ENCODE data around the gene CTXN1.
"Not testable (repeated sequence)": the region's sequence is repeated elsewhere in the genome, so short reads cannot be mapped to it uniquely, and the experiment has no call there.

CTXN1 gene

DNA sequence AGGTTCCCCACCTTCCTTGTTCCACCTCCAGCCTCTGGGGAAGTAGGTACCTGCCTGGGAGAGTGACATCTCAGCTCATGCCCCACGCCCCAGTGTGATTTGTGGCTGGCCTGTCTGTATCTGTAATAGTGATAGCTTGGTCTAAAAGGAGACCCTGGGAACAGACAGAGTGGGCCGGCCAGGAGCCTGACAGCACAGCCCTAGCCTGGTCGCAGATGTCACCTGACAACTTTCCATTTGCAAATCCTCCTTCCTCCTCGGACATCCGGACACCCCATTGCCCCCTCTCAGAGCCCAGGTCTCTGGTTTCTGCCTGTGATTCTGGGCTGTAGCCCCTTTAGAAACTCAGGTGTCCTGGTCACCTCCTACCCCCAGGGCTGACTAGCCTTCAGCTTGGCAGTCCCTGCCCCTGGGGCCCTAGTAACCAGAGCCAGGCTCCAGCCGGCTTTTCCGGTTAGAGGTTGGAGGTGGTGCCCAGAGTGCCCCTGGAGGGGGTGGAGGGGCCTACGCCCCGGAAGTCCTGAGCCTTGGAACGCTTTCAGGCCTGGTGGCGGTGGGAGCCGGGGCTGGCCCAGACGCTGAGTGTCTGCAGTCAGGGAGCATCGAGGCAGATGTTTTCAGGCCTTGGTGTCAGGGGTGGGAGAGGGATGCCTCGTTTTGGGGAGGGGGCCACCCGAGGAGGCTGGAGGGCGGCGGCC is 31.2 kb downstream of the CTXN1 start:
- no peak for TF ChIP-seq PAX5 (IDR thresholded peaks at IDR 0.05; ENCODE audit: insufficient read depth, low read length, severe bottlenecking)
- DNase-seq (ENCODE audit: insufficient read length, low spot score) = no peak
- no peak for FAIRE-seq

DNA sequence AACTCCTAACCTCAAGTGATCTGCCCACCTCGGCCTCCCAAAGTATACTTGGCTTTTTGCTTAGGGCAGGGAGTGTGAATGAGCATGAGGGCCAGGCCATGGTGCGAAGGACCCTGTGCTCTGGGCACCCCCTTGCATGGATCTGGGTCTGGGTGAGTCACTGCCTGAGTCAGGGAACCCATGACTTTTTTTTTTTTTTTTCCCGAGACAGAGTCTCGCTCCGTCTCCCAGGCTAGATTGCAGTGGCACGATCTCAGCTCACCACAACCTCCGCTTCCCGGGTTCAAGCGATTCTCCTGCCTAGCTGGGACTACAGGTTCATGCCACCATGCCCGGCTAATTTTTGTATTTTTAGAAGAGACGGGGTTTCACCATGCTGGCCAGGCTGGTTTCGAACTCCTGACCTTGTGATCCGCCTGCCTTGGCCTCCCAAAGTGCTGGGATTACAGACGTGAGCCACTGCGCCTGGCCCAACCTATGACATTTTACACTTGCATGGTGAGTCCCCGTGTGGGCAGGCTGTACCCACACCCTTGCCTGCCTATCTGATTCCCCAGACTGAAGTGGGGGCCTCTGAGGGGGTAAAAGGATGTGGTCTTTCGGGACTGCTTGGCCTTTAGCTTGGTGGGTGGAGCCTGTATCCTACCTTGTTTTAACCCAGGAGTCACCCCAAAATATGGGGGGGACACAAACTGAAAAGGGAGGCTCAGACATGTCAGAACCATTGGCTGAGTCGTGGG is 32.4 kb downstream of the CTXN1 start:
- not testable (repeated sequence) for DNase-seq (ENCODE audit: insufficient read length, low spot score); FAIRE-seq

DNA sequence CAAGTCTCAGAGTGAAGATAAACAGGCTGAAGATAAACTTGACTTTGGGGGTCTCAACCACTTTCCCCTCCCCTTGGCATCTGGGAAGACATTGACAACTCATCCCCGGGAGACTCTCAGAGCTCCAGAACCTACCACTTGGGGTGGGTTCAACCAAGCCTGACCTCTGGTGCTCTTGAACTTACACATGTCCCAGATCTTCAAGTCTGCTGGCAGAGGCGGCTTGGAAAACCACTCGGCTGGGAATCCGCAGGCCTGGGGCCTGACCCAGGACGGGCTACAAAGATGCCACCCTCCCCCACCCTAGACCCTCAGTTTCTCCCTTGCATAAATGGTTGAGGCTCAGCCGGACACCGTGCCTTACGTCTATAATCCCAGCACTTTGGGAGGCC is 37.1 kb downstream of the CTXN1 start:
- FAIRE-seq (no peak), DNase-seq (ENCODE audit: insufficient read length, low spot score) (no peak)
- TF ChIP-seq POLR2A (IDR thresholded peaks at IDR 0.05; ENCODE audit: low read depth, low read length) (no peak), SPI1 (IDR thresholded peaks at IDR 0.05; ENCODE audit: low read depth, low read length) (no peak), POLR2AphosphoS5 (IDR thresholded peaks at IDR 0.05; ENCODE audit: low read depth, low read length) (no peak), POU2F2 (IDR thresholded peaks at IDR 0.05; ENCODE audit: low read depth, low read length) (no peak), PAX5 (IDR thresholded peaks at IDR 0.05; ENCODE audit: insufficient read depth, low read length, severe bottlenecking) (no peak), TAF1 (IDR thresholded peaks at IDR 0.05; ENCODE audit: low read depth, low read length) (no peak)

DNA sequence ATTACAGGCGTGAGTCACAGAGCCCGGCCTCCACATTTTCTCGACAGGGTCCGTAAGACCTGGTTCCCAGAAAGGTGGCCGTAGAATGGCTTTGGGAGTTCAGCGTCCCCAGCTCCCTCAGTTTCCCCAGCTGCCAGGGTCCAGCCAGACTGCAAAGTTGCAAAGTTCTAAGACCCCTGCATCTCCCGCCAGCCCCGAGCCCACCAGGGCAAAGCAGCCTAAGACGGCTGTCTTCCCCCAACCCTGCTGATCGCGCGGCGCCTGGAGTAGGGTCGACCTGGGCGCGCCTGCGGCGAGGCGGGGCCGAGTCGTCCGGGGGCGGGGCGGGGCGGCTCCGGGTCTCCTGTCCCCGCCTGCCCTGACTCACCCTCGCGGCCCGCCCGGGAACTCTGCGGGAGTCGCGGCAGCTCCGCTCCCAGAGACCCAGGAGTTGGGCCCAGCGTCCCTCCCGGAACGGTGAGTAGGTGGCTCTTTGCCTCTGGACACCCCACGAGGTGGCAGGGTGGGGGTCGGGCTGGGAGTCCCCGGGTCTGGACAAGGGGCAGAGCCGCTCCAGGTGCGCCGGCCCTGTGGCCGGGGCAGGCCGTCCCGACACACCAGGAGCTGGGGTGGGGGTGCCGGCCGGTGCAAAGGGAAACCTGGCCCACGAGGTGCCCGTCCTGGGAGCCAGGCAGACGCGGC is 37.6 kb downstream of the CTXN1 start, which contains the start of gene LRRC8E:
LRRC8E (plus strand) TSS at position 366 of the 681 bp plus-strand sequence. CDS start 7,094 bp downstream, outside the sequence.
- no peak for DNase-seq (ENCODE audit: insufficient read length, low spot score)
- no peak for FAIRE-seq
- no peak for TF ChIP-seq POLR2A (IDR thresholded peaks at IDR 0.05; ENCODE audit: low read depth, low read length)
- TF ChIP-seq PAX5 (IDR thresholded peaks at IDR 0.05; ENCODE audit: insufficient read depth, low read length, severe bottlenecking) = no peak
- no peak for TF ChIP-seq POU2F2 (IDR thresholded peaks at IDR 0.05; ENCODE audit: low read depth, low read length)
- TF ChIP-seq SPI1 (IDR thresholded peaks at IDR 0.05; ENCODE audit: low read depth, low read length) = no peak
- TF ChIP-seq TAF1 (IDR thresholded peaks at IDR 0.05; ENCODE audit: low read depth, low read length) = no peak
- no peak for TF ChIP-seq POLR2AphosphoS5 (IDR thresholded peaks at IDR 0.05; ENCODE audit: low read depth, low read length)

DNA sequence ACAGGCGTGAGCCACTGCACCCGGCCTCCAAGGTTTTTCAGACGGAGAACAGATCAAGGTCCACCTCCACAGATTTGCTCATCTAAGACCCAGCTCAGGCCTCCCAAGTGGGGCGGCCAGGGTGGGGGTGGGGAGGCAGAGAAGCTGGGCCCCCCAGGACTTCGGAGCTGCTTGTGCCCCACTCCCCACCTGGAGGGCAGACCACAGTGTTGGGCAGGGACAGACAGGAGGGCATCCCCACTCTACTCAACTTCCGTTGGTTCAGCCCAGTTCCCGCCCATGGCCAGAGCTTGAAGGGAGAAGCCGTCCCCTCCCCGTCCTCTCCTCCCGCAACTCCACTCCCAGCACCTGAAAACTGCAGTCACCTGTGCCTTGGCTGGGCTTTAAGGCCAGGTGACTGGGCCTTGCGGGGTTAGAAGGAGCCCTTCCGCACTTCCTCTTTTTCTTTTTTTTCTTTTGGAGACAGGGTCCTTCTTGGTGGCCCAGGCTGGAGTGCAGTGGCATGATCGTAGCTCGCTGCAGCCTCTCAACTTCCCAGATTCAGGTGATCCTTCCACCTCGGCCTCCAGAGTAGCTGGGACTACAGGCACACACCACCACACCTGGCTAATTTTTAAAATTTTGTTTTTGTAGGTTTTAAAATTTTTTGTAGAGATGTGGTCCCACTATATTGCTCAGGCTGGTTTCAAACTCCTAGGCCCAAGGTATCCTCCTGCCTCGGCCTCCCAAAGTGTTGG is 38.4 kb downstream of the CTXN1 start:
- no peak for DNase-seq (ENCODE audit: insufficient read length, low spot score)
- no peak for FAIRE-seq
- TF ChIP-seq PAX5 (IDR thresholded peaks at IDR 0.05; ENCODE audit: insufficient read depth, low read length, severe bottlenecking) (no peak), POU2F2 (IDR thresholded peaks at IDR 0.05; ENCODE audit: low read depth, low read length) (no peak), SPI1 (IDR thresholded peaks at IDR 0.05; ENCODE audit: low read depth, low read length) (peak; percentile 85)

DNA sequence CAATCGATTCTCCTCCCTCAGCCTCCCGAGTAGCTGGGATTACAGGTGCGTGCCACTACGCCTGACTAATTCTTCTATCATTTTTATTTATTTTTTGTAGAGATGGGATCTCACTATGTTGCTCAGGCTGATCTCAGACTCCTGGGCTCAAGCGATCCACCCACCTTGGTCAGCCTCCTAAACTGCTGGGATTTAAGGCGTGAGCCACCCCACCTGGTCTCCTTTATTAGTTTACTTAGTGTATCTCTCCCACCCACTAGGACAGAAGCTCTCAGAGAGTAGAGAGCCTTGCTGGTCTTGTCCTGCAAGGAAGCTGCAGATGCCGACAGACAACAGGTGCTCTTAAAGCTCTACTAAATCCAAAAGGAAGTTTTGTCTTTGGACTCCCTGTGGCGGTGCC is 40.1 kb downstream of the CTXN1 start:
- TF ChIP-seq SPI1 (IDR thresholded peaks at IDR 0.05; ENCODE audit: low read depth, low read length) = no peak
- no peak for TF ChIP-seq TAF1 (IDR thresholded peaks at IDR 0.05; ENCODE audit: low read depth, low read length)
- no peak for TF ChIP-seq POU2F2 (IDR thresholded peaks at IDR 0.05; ENCODE audit: low read depth, low read length)
- no peak for TF ChIP-seq PAX5 (IDR thresholded peaks at IDR 0.05; ENCODE audit: insufficient read depth, low read length, severe bottlenecking)
- TF ChIP-seq POLR2A (IDR thresholded peaks at IDR 0.05; ENCODE audit: low read depth, low read length) = no peak
- TF ChIP-seq POLR2AphosphoS5 (IDR thresholded peaks at IDR 0.05; ENCODE audit: low read depth, low read length) = no peak
- DNase-seq (ENCODE audit: insufficient read length, low spot score) (no peak), FAIRE-seq (no peak)

DNA sequence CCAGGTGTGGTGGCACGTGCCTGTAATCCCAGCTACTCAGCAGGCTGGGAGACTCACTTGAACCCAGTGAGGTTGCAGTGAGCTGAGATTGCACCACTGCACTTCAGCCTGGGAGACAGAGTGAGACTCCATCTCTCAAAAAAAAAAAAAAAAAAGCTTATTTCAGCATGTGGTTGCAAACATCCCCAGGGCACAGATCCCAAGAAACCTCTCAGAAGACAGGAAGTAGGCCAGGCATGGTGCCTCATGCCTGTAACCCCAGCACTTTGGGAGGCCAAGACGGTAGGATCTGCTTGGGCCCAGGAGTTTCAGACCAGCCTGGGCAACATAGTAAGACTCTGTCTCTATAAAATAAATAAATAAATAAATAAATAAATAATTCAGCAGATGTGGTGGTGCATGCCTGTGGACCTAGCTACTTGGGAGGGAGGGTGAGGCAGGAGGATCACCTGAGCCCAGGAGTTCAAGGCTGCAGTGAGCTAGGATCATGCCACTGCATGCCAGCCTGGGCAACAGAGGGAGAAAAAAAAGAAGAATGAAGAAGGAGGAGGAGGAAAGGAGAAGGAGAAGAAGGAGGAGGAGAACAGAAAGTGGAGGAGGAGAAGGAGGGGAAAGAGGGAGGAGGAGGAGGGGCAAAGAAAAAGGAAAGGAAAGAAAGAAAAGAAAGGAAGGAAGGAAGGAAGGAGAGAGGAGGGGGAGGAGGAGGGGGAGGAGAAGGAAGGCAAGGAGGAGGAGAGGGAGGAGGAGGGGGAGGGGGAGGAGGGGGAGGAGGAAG is 42.0 kb downstream of the CTXN1 start:
- no peak for FAIRE-seq
- DNase-seq (ENCODE audit: insufficient read length, low spot score) = no peak
- no peak for TF ChIP-seq POU2F2 (IDR thresholded peaks at IDR 0.05; ENCODE audit: low read depth, low read length)
- no peak for TF ChIP-seq TAF1 (IDR thresholded peaks at IDR 0.05; ENCODE audit: low read depth, low read length)
- TF ChIP-seq POLR2A (IDR thresholded peaks at IDR 0.05; ENCODE audit: low read depth, low read length) = no peak
- no peak for TF ChIP-seq POLR2AphosphoS5 (IDR thresholded peaks at IDR 0.05; ENCODE audit: low read depth, low read length)
- no peak for TF ChIP-seq PAX5 (IDR thresholded peaks at IDR 0.05; ENCODE audit: insufficient read depth, low read length, severe bottlenecking)
- no peak for TF ChIP-seq SPI1 (IDR thresholded peaks at IDR 0.05; ENCODE audit: low read depth, low read length)

DNA sequence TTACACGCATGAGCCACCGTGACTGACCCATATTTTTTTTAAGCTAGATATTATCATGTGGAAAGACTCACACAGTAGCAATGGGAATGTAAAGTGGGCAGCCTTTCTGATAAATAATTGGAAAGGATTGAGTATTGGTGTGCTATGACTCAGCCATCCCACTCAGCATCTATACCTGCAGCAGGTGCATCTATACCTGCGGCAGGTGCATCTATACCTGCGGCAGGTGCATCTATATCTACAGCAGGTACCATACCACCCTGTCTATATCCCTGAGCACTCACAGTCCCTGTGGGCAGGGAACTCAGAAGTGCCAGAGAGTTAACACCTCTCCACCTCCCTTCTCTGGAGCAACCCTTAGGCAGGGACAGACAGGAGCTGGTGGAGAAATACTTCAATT is 42.8 kb downstream of the CTXN1 start:
- TF ChIP-seq TAF1 (IDR thresholded peaks at IDR 0.05; ENCODE audit: low read depth, low read length) (no peak), POLR2A (IDR thresholded peaks at IDR 0.05; ENCODE audit: low read depth, low read length) (no peak), POLR2AphosphoS5 (IDR thresholded peaks at IDR 0.05; ENCODE audit: low read depth, low read length) (no peak), SPI1 (IDR thresholded peaks at IDR 0.05; ENCODE audit: low read depth, low read length) (no peak), POU2F2 (IDR thresholded peaks at IDR 0.05; ENCODE audit: low read depth, low read length) (no peak), PAX5 (IDR thresholded peaks at IDR 0.05; ENCODE audit: insufficient read depth, low read length, severe bottlenecking) (no peak)
- DNase-seq (ENCODE audit: insufficient read length, low spot score) = no peak
- FAIRE-seq = no peak

DNA sequence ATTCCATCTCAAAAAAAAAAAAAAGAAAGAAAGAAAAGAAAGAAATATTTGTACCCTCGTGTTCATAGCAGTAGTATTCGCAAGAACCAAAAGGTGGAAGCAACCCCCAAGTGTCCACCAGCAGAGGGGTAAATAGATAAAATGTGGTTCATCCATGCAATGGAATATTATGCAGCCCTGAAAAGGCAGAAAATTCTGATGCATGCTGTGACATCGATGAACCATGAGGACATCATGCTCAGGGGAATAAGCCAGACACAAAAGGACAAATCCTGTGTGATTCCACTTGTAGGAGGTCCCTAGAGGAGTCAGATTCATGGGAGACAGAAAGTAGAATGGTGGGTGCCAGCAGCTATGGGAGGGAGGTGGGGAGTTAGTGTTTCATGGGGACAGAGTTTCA is 44.0 kb downstream of the CTXN1 start:
- no peak for FAIRE-seq
- no peak for DNase-seq (ENCODE audit: insufficient read length, low spot score)
- no peak for TF ChIP-seq TAF1 (IDR thresholded peaks at IDR 0.05; ENCODE audit: low read depth, low read length)
- TF ChIP-seq SPI1 (IDR thresholded peaks at IDR 0.05; ENCODE audit: low read depth, low read length) = no peak
- TF ChIP-seq POLR2AphosphoS5 (IDR thresholded peaks at IDR 0.05; ENCODE audit: low read depth, low read length) = no peak
- TF ChIP-seq PAX5 (IDR thresholded peaks at IDR 0.05; ENCODE audit: insufficient read depth, low read length, severe bottlenecking) = no peak
- no peak for TF ChIP-seq POU2F2 (IDR thresholded peaks at IDR 0.05; ENCODE audit: low read depth, low read length)
- no peak for TF ChIP-seq POLR2A (IDR thresholded peaks at IDR 0.05; ENCODE audit: low read depth, low read length)

Data from GM12891 (cell line).